A673 (cell line): ENCODE data around the gene ERI3. TPM values are rescaled to one million over a fixed set of nuclear protein-coding genes. Genes with fewer than 3 reads are reported as not detected.

Source experiments
- BruUV-seq: library from RNA; stranded (reverse); fragments of 400-500 nt; replicated peaks from 2 replicates; lab custom pipeline; 2021; lab: Mats Ljungman, UMichigan
- CTCF ChIA-PET: fragments of 300-600 bp; sonication (Branson Sonifier 250); formaldehyde crosslinking; loops from one replicate; lab custom pipeline; 2022; ENCODE audit warnings: antibody characterized with exemption; lab: Charles Lee
- POLR2A ChIA-PET: fragments of 300-600 bp; sonication (Branson Sonifier 250); formaldehyde crosslinking; loops from one replicate; lab custom pipeline; 2022; ENCODE audit warnings: antibody characterized with exemption; ENCODE audit not compliant: low non-redundant PET; lab: Charles Lee
- DNase-seq: peaks from one replicate; pipeline ENCODE4 v3.0.0-alpha.2; 2015; ENCODE audit warnings: low spot score
- H3K27ac ChIP-seq: fragments of 200-600 bp; sonication (generic); 2 replicates; pipeline ENCODE4 v1.5.1; 2016; ENCODE audit warnings: mixed run types, low read depth, mild to moderate bottlenecking, mixed read lengths, antibody characterized with exemption, low read length; ENCODE audit not compliant: poor library complexity, severe bottlenecking
- H3K27me3 ChIP-seq: fragments of 200-600 bp; sonication (generic); replicated peaks from 2 replicates; pipeline ENCODE4 v1.6.1; 2017; ENCODE audit warnings: mixed run types, low read depth, mild to moderate bottlenecking, mixed read lengths, antibody characterized with exemption, low read length; ENCODE audit not compliant: insufficient read depth, poor library complexity
- H3K36me3 ChIP-seq: fragments of 200-600 bp; sonication (generic); 2 replicates; pipeline ENCODE4 v1.6.1; 2016; ENCODE audit warnings: mixed run types, mild to moderate bottlenecking, mixed read lengths, antibody characterized with exemption, low read length; ENCODE audit not compliant: insufficient read depth, poor library complexity, severe bottlenecking
- H3K4me1 ChIP-seq: fragments of 200-600 bp; sonication (generic); 2 replicates; pipeline ENCODE4 v1.6.1; 2017; ENCODE audit warnings: mixed run types, mild to moderate bottlenecking, mixed read lengths, antibody characterized with exemption, low read length; ENCODE audit not compliant: insufficient read depth, poor library complexity, severe bottlenecking
- H3K4me3 ChIP-seq: fragments of 200-600 bp; sonication (generic); 2 replicates; pipeline ENCODE4 v1.5.1; 2016; ENCODE audit warnings: low read depth, mixed run types, mild to moderate bottlenecking, mixed read lengths, low read length; ENCODE audit not compliant: poor library complexity, severe bottlenecking
- H3K9me3 ChIP-seq: fragments of 200-600 bp; sonication (generic); 2 replicates; pipeline ENCODE4 v1.6.1; 2016; ENCODE audit warnings: mixed run types, low read depth, mild to moderate bottlenecking, mixed read lengths, antibody characterized with exemption, low read length; ENCODE audit not compliant: poor library complexity, severe bottlenecking
- CTCF ChIP-seq: fragments of 300-800, 200-600 bp; sonication (generic); conservative IDR thresholded peaks from 2 replicates; pipeline ENCODE4 v1.5.1; 2017; ENCODE audit warnings: low read depth, mild to moderate bottlenecking, antibody characterized with exemption, low read length, moderate library complexity, mixed read lengths
- EZH2 ChIP-seq: fragments of 200-600 bp; sonication (generic); IDR thresholded peaks from 2 replicates; pipeline ENCODE4 v1.6.1; 2017; ENCODE audit warnings: borderline replicate concordance, low read depth, mild to moderate bottlenecking, mixed read lengths, antibody characterized with exemption, low read length; ENCODE audit not compliant: poor library complexity, severe bottlenecking
- intact Hi-C: fragments of 100-400 bp; cut with micrococcal nuclease; formaldehyde crosslinking; loops from one replicate; pipeline ENCODE4 v1.10.0; 2022; ENCODE audit not compliant: unreplicated experiment
- total RNA-seq: library from RNA; stranded (reverse); gene quantifications from 2 replicates; pipeline ENCODE4 v1.2.3, GENCODE V29; 2021

ERI3 gene
- total RNA-seq, 1 experiment from 2014 or later: 97.9 TPM

GRCh38 chr1:44227211-44227610, 127.8 kb downstream of the ERI3 start:
- intact Hi-C loops: no loop called here
- BruUV-seq: no TSS peak
- CTCF ChIA-PET: interaction anchor here (0.7 kb wide), 1 partner anchor 10 kb away, joined by 3 read pairs; no protein-coding TSS in a partner anchor
- no peaks in the 10 kb centered on the region for H3K36me3 ChIP-seq
- TF ChIP-seq CTCF: no peak
- no peak for TF ChIP-seq EZH2
- no peak overlapping the region for H3K4me3 ChIP-seq
- DNase-seq: no peak
- POLR2A ChIA-PET: no interaction called here
- H3K9me3 ChIP-seq: no peaks in the 10 kb centered on the region
- no peaks in the 10 kb centered on the region for H3K4me1 ChIP-seq
- no peaks in the 10 kb centered on the region for H3K27me3 ChIP-seq
- H3K27ac ChIP-seq: no peak overlapping the region

- POLR2A ChIA-PET: no interaction called here
- no peaks in the 10 kb centered on the region for H3K9me3 ChIP-seq
- intact Hi-C loops: no loop called here
- TF ChIP-seq EZH2 (no peak), CTCF (no peak)
- no peak overlapping the region for H3K4me3 ChIP-seq
- BruUV-seq: no TSS peak
- H3K27ac ChIP-seq: no peak overlapping the region
- no peaks in the 10 kb centered on the region for H3K27me3 ChIP-seq
- DNase-seq: no peak
- H3K4me1 ChIP-seq: no peaks in the 10 kb centered on the region
- CTCF ChIA-PET: interaction anchor here (0.8 kb wide), 1 partner anchor 13 kb away, joined by 3 read pairs; no protein-coding TSS in a partner anchor
- peaks cover 6% of the 10 kb centered on the region for H3K36me3 ChIP-seq
These were observed 129.3 kb downstream of the ERI3 start for GRCh38 chr1:44225761-44226160.

GRCh38 chr1:44223187-44223610, 131.9 kb downstream of the ERI3 start:
- intact Hi-C loops: no loop called here
- no peaks in the 10 kb centered on the region for H3K27me3 ChIP-seq
- H3K4me1 ChIP-seq: no peaks in the 10 kb centered on the region
- CTCF ChIA-PET: no interaction called here
- POLR2A ChIA-PET: no interaction called here
- TF ChIP-seq EZH2 (no peak), CTCF (no peak)
- no peaks in the 10 kb centered on the region for H3K9me3 ChIP-seq
- no peak overlapping the region for H3K27ac ChIP-seq
- peaks cover 31% of the 10 kb centered on the region for H3K36me3 ChIP-seq
- no TSS peak for BruUV-seq
- H3K4me3 ChIP-seq: no peak overlapping the region
- DNase-seq: no peak
